Activated CD8-positive, alpha-beta memory T cell treated with anti-CD3 and anti-CD28 coated beads for 4 hours (primary cell): ENCODE measurements around the gene CDH18.

Source experiments
- DNase-seq, 2 donors: peaks; one replicate each; pipeline ENCODE4 v3.0.0-alpha.2; 2020; ENCODE audit warnings: low read depth in 2 of 2

Gene CDH18

GRCh38 chr5:19928562-19929421, 59.2 kb downstream of the CDH18 start:
- DNase-seq, result no peak

- no peak for DNase-seq
Observed at GRCh38 chr5:19927919-19928318, 60.1 kb downstream of the CDH18 start.

GRCh38 chr5:19927170-19927569, 60.8 kb downstream of the CDH18 start:
- DNase-seq, result no peak

GRCh38 chr5:19923742-19924141, 64.3 kb downstream of the CDH18 start:
- DNase-seq, result no peak

GRCh38 chr5:19920761-19921160, 67.2 kb downstream of the CDH18 start:
- DNase-seq, result no peak

- DNase-seq, result no peak
Observed at GRCh38 chr5:19918780-19919179, 69.2 kb downstream of the CDH18 start.

GRCh38 chr5:19917588-19918122, 70.3 kb downstream of the CDH18 start:
- DNase-seq, result no peak

- DNase-seq, result no peak
Observed at GRCh38 chr5:19910136-19910535, 77.9 kb downstream of the CDH18 start.

- no peak for DNase-seq
Observed at GRCh38 chr5:19904766-19905165, 83.2 kb downstream of the CDH18 start.

GRCh38 chr5:19903611-19904010, 84.4 kb downstream of the CDH18 start:
- no peak for DNase-seq

GRCh38 chr5:19902316-19902934, 85.6 kb downstream of the CDH18 start:
- no peak for DNase-seq

GRCh38 chr5:19900269-19900668, 87.7 kb downstream of the CDH18 start:
- no peak for DNase-seq

GRCh38 chr5:19891658-19892057, 96.3 kb downstream of the CDH18 start:
- DNase-seq, result no peak

- DNase-seq, result no peak
Observed at GRCh38 chr5:19886123-19886917, 101.7 kb downstream of the CDH18 start.

- no peak for DNase-seq
Observed at GRCh38 chr5:19885040-19885824, 102.8 kb downstream of the CDH18 start.

- no peak for DNase-seq
Observed at GRCh38 chr5:19880859-19881436, 107.1 kb downstream of the CDH18 start.

- no peak for DNase-seq
Observed at GRCh38 chr5:19880458-19880857, 107.5 kb downstream of the CDH18 start.

GRCh38 chr5:19874811-19875210, 113.2 kb downstream of the CDH18 start:
- DNase-seq, result no peak

- DNase-seq, result no peak
Observed at GRCh38 chr5:19866090-19866450, 121.9 kb downstream of the CDH18 start.

- DNase-seq, result no peak
Observed at GRCh38 chr5:19865336-19866089, 122.5 kb downstream of the CDH18 start.
